Natural killer cell (primary cell): ENCODE data around the gene SMYD5. TPM values are rescaled to one million over a fixed set of nuclear protein-coding genes. Genes with fewer than 3 reads are reported as not detected.

ENCODE experiments used
- ATAC-seq, 3 donors: fragments of 150-1000 bp in 2 of 3; fragments of 200-7000 bp in 1 of 3; cut with Tn5 transposase; 1 replicate in 1 of 3; 2 replicates in 2 of 3; pipeline ENCODE4 v1.10.0; 2021; ENCODE audit warnings: mild to moderate bottlenecking in 2 of 3, moderate library complexity in 2 of 3
- DNase-seq, 2 donors: peaks; one replicate each; pipeline versions ENCODE4 v3.0.0 to v3.0.0-alpha.2; 2013 to 2021; ENCODE audit warnings: mixed read lengths in 1 of 2
- H3K27ac ChIP-seq: one replicate; pipeline ENCODE4 v1.5.1; 2013; ENCODE audit warnings: mild to moderate bottlenecking, low read length
- H3K27me3 ChIP-seq: one replicate; pipeline ENCODE4 v1.6.1; 2013; ENCODE audit warnings: low read length; ENCODE audit not compliant: control insufficient read depth, insufficient read depth
- H3K36me3 ChIP-seq: one replicate; pipeline ENCODE4 v1.6.1; 2013; ENCODE audit warnings: low read length; ENCODE audit not compliant: control insufficient read depth, insufficient read depth
- H3K4me1 ChIP-seq: one replicate; pipeline ENCODE4 v1.6.1; 2013; ENCODE audit warnings: low read length; ENCODE audit not compliant: control insufficient read depth, insufficient read depth
- H3K4me3 ChIP-seq: one replicate; pipeline ENCODE4 v1.5.1; 2013; ENCODE audit warnings: low read length
- H3K9me3 ChIP-seq: one replicate; pipeline ENCODE4 v1.6.1; 2013; ENCODE audit warnings: low read length; ENCODE audit not compliant: control insufficient read depth, insufficient read depth
- H3K27ac Mint-ChIP-seq, 2 donors: one replicate each; pipeline ENCODE4 v1.8.0; 2022; ENCODE audit warnings: mild to moderate bottlenecking in 2 of 2, mixed read lengths in 2 of 2, moderate library complexity in 1 of 2
- H3K27me3 Mint-ChIP-seq, 2 donors: one replicate each; pipeline ENCODE4 v1.8.0; 2022; ENCODE audit warnings: low read depth in 2 of 2, mixed read lengths in 2 of 2
- H3K36me3 Mint-ChIP-seq: one replicate; pipeline ENCODE4 v1.8.0; 2022; ENCODE audit warnings: mixed read lengths
- H3K4me1 Mint-ChIP-seq, 2 donors: one replicate each; pipeline ENCODE4 v1.8.0; 2022; ENCODE audit warnings: mixed read lengths in 2 of 2
- H3K4me3 Mint-ChIP-seq: one replicate; pipeline ENCODE4 v1.8.0; 2022; ENCODE audit warnings: mild to moderate bottlenecking, moderate library complexity, mixed read lengths
- H3K9me3 Mint-ChIP-seq, 2 donors: one replicate each; pipeline ENCODE4 v1.8.0; 2022; ENCODE audit warnings: mixed read lengths in 2 of 2
- CTCF ChIP-seq: fragments of 200-600 bp; IDR thresholded peaks from one replicate; pipeline ENCODE4 v1.8.0; 2022; ENCODE audit warnings: antibody characterized with exemption
- WGBS: methylation state at CpG from one replicate; pipeline ENCODE4 v1.1.7; 2013; ENCODE audit warnings: missing lambda C conversion rate; ENCODE audit not compliant: insufficient coverage; 5-methylcytosine and 5-hydroxymethylcytosine counted together
- intact Hi-C: fragments of 100-400 bp; cut with micrococcal nuclease; formaldehyde crosslinking; loops from one replicate; pipeline ENCODE4 v1.14.2; 2022
- total RNA-seq, 4 donors: library from RNA; stranded (reverse); fragments of 120-200 nt in 1 of 4; gene quantifications; one replicate each; pipeline versions ENCODE4 v1.2.3 to v1.2.4, GENCODE V29; 2013 to 2022

Gene SMYD5
- total RNA-seq, 3 donors from 2014 or later (not counting 1 experiment from before 2014, with no cell fraction given), result 12.2 to 25.3 (median 12.2) TPM

GRCh38 chr2:73203055-73203681, 10.9 kb upstream of the SMYD5 start:
- Histone ChIP-seq H3K9me3 (no peaks in the 10 kb centered on the region), H3K27me3 (peaks cover 22% of the 10 kb centered on the region), H3K36me3 (no peaks in the 10 kb centered on the region), H3K27ac (no peak overlapping the region), H3K4me3 (no peak overlapping the region), H3K4me1 (peaks cover 12% of the 10 kb centered on the region)
- WGBS, result 4% methylated on average over 44 of the region's 44 CpGs
- Mint-ChIP-seq H3K4me1 (no peaks in the 10 kb centered on the region), H3K27me3 (peaks cover 30 to 57% of the 10 kb centered on the region in 2 donors), H3K36me3 (no peaks in the 10 kb centered on the region), H3K4me3 (peak overlapping the region; percentile 13), H3K9me3 (no peaks in the 10 kb centered on the region), H3K27ac (no peak overlapping the region)
- no peak for DNase-seq
- TF ChIP-seq CTCF, result no peak
- ATAC-seq, result no peak
- intact Hi-C loops, result no loop called here

GRCh38 chr2:73205611-73206010, 8.4 kb upstream of the SMYD5 start:
- no peak for ATAC-seq
- H3K27ac ChIP-seq, result no peak overlapping the region
- intact Hi-C loops, result no loop called here
- Mint-ChIP-seq H3K4me1 (no peaks in the 10 kb centered on the region), H3K4me3 (no peak overlapping the region), H3K9me3 (no peaks in the 10 kb centered on the region), H3K36me3 (no peaks in the 10 kb centered on the region), H3K27me3 (peaks cover 35 to 48% of the 10 kb centered on the region in 2 donors), H3K27ac (no peak overlapping the region)
- WGBS, result 88% methylated on average over 6 of the region's 6 CpGs
- H3K36me3 ChIP-seq, result no peaks in the 10 kb centered on the region
- no peak for DNase-seq
- no peak overlapping the region for H3K4me3 ChIP-seq
- peaks cover 12% of the 10 kb centered on the region for H3K4me1 ChIP-seq
- TF ChIP-seq CTCF, result no peak
- peaks cover 22% of the 10 kb centered on the region for H3K27me3 ChIP-seq
- no peaks in the 10 kb centered on the region for H3K9me3 ChIP-seq

GRCh38 chr2:73208258-73208657, 5.8 kb upstream of the SMYD5 start:
- H3K4me1 ChIP-seq, result peaks cover 8% of the 10 kb centered on the region
- H3K9me3 Mint-ChIP-seq, result no peaks in the 10 kb centered on the region
- no peaks in the 10 kb centered on the region for H3K36me3 ChIP-seq
- H3K27me3 ChIP-seq, result peaks cover 11% of the 10 kb centered on the region
- H3K27ac Mint-ChIP-seq, result no peak overlapping the region
- H3K4me3 ChIP-seq, result no peak overlapping the region
- no peak overlapping the region for H3K27ac ChIP-seq
- no peak for DNase-seq
- 88% methylated on average over 3 of the region's 3 CpGs for WGBS
- H3K27me3 Mint-ChIP-seq, result peaks cover 27 to 36% of the 10 kb centered on the region in 2 donors
- no peaks in the 10 kb centered on the region for H3K9me3 ChIP-seq
- ATAC-seq, result no peak
- TF ChIP-seq CTCF, result no peak
- H3K4me1 Mint-ChIP-seq, result peaks cover 1% of the 10 kb centered on the region in 2 donors
- H3K4me3 Mint-ChIP-seq, result no peak overlapping the region
- H3K36me3 Mint-ChIP-seq, result no peaks in the 10 kb centered on the region
- intact Hi-C loops, result no loop called here

- intact Hi-C loops, result loop anchor here (5.0 kb wide), 1 partner anchor 82 kb away; the partner anchor contains the start of gene EGR4
- H3K9me3 Mint-ChIP-seq, result no peaks in the 10 kb centered on the region
- Histone ChIP-seq H3K4me3 (no peak overlapping the region), H3K9me3 (no peaks in the 10 kb centered on the region), H3K27ac (no peak overlapping the region), H3K36me3 (no peaks in the 10 kb centered on the region), H3K27me3 (peaks cover 2% of the 10 kb centered on the region), H3K4me1 (peaks cover 21% of the 10 kb centered on the region)
- H3K27ac Mint-ChIP-seq, result no peak overlapping the region
- TF ChIP-seq CTCF, result no peak
- DNase-seq (no peak), ATAC-seq (no peak)
- peaks cover 17 to 19% of the 10 kb centered on the region in 2 donors for H3K4me1 Mint-ChIP-seq
- no peaks in the 10 kb centered on the region for H3K36me3 Mint-ChIP-seq
- H3K4me3 Mint-ChIP-seq, result no peak overlapping the region
- H3K27me3 Mint-ChIP-seq, result peaks cover 16 to 21% of the 10 kb centered on the region in 2 donors
- WGBS, result 89% methylated on average over 4 of the region's 4 CpGs
Observed at GRCh38 chr2:73210019-73210418, 4.0 kb upstream of the SMYD5 start.
